Choroid plexus epithelial cell (primary cell): ENCODE measurements around the gene LNPEP.

ENCODE experiments used
- DNase-seq: peaks from one replicate; pipeline ENCODE4 v3.0.0-alpha.2; 2010; ENCODE audit warnings: low read depth
- H3K4me3 ChIP-seq: 2 replicates; pipeline ENCODE4 v1.5.1; 2011; ENCODE audit warnings: low read depth, mild to moderate bottlenecking, control low read depth, low read length, moderate library complexity
- TF ChIP-seq, protein P1 (sequence below): conservative IDR thresholded peaks from 2 replicates; pipeline ENCODE4 v1.5.1; 2011; ENCODE audit warnings: low read depth, mild to moderate bottlenecking, control low read depth, inconsistent platforms, low read length, moderate library complexity

Gene LNPEP

DNA sequence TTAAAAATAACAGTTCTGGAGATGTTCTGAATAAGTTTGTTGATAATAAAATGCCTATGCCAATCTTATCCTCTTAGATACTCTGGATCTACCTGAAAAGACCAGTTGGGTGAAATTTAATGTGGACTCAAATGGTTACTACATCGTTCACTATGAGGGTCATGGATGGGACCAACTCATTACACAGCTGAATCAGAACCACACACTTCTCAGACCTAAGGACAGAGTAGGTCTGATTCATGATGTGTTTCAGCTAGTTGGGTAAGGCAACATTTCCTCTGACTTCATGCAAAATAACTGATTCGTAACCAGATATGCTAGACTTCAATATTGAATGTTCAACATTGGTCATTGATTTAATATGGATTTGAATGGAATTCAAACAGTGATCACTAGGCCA lies 32.6 kb upstream of the LNPEP start:
- no peak for DNase-seq
- H3K4me3 ChIP-seq = no peak overlapping the region
- TF ChIP-seq, protein P1, sequence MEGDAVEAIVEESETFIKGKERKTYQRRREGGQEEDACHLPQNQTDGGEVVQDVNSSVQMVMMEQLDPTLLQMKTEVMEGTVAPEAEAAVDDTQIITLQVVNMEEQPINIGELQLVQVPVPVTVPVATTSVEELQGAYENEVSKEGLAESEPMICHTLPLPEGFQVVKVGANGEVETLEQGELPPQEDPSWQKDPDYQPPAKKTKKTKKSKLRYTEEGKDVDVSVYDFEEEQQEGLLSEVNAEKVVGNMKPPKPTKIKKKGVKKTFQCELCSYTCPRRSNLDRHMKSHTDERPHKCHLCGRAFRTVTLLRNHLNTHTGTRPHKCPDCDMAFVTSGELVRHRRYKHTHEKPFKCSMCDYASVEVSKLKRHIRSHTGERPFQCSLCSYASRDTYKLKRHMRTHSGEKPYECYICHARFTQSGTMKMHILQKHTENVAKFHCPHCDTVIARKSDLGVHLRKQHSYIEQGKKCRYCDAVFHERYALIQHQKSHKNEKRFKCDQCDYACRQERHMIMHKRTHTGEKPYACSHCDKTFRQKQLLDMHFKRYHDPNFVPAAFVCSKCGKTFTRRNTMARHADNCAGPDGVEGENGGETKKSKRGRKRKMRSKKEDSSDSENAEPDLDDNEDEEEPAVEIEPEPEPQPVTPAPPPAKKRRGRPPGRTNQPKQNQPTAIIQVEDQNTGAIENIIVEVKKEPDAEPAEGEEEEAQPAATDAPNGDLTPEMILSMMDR = no peak

DNA sequence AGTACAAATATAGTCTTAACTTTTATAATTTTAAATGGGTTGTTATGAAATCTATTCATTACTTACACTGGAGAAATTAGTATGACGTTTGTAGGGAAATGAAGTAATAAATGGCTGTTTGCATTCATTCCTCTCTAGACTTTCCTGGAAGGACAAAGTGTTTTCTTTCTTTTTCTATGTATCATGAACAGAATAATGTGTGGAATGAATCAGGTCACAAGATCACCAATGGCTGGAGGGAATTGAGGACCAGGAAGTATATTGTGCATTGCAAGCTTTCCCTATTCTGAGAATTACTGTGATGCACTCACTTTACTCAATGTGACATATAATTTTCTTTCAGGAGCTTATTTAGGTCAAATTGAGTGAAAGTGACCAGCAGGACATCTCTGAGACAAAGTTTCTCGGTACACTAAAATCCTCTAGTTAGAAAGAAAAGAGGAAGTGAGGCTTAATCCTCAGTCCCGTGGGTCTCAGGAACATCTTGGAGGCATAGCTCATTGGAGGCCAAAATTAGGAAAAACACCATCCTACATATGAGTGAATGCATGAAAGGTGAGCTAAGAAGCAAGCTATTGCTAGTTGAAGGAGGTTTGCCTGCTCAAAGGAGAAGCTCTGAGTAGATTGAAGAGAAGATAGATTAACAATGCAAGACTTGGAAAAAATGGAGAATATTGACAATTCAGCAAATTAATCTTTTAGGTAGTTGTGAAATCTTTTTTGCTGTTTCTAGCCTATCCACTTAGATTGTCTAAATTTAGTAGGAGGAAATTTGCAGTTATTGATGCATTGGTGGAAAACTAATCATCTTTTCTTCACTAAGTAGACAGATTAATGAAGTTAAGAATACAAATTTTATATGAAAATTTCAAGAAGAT lies 31.6 kb upstream of the LNPEP start:
- H3K4me3 ChIP-seq = no peak overlapping the region
- TF ChIP-seq, protein P1 = no peak
- peak; percentile 82 for DNase-seq

- TF ChIP-seq, protein P1 = no peak
- H3K4me3 ChIP-seq = no peak overlapping the region
- no peak for DNase-seq
These were observed 30.0 kb upstream of the LNPEP start for GRCh38 chr5:96905864-96906263.

DNA sequence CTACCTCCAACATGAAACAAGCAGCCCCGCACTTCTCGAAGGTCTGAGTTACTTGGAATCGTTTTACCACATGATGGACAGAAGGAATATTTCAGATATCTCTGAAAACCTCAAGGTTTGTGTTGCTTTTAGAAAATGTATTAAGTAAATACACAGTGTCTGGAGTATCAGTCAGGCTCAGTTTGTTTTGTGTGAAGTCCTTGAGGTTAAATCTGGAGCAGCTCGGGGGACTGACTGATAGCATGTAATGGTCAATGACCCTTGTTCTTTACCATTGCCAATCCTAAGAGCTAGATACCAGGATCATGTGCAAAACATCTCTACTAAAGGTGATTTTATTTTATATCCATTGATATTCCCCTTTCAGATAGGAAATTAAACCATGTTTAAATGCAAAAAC lies 26.9 kb upstream of the LNPEP start:
- DNase-seq = peak; percentile 32
- TF ChIP-seq, protein P1 = no peak

DNA sequence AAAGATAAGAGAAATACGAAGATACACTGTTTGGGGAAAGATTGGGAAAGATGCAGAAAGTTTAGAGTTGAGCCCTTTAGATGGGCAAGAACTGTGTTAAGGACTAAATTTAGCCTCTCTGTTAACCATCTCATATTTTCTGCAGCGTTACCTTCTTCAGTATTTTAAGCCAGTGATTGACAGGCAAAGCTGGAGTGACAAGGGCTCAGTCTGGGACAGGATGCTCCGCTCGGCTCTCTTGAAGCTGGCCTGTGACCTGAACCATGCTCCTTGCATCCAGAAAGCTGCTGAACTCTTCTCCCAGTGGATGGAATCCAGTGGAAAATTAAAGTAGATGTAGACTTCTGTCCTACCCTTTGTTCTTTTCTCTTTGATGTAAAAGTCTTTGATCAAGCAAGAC lies 26.4 kb upstream of the LNPEP start:
- TF ChIP-seq, protein P1 = no peak
- no peak for DNase-seq
- no peak overlapping the region for H3K4me3 ChIP-seq

More for the DNA sequence above, 26.9 kb upstream of the LNPEP start:
- H3K4me3 ChIP-seq = no peak overlapping the region

DNA sequence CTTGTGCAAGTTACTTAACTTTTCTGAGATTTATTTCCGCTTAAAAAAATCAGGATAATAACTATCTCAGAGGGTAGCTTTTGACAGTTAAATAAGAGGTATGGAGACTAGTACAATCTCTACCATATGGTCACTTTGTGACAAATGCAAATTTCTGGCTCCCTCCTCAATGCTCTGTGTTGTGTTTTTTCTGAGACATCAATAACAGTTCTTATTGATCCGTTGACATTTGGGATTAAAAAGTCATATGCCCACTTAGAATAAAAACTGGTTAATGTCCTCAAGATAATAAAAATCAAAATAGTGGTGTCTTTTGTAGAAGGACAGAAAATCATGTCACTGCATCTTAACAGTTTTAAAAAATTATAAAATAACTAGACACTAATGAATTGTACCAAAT lies 24.7 kb upstream of the LNPEP start:
- TF ChIP-seq, protein P1 = no peak
- no peak for DNase-seq
- H3K4me3 ChIP-seq = no peak overlapping the region

- no peak for DNase-seq
- TF ChIP-seq, protein P1 = no peak
- H3K4me3 ChIP-seq = no peak overlapping the region
These were observed 22.6 kb upstream of the LNPEP start for GRCh38 chr5:96913233-96913632.
